ENCODE data around the gene DAPK1.

DAPK1 gene

GRCh38 chr9:87572719-87573118 is 75.1 kb downstream of the DAPK1 start:
- no peak for DNase-seq

GRCh38 chr9:87573841-87574342 is 76.2 kb downstream of the DAPK1 start:
- DNase-seq, result no peak

GRCh38 chr9:87577746-87578145 is 80.1 kb downstream of the DAPK1 start:
- no peak for DNase-seq

GRCh38 chr9:87578625-87579024 is 81.0 kb downstream of the DAPK1 start:
- no peak for DNase-seq

- DNase-seq, result no peak
These were observed 82.3 kb downstream of the DAPK1 start for GRCh38 chr9:87579781-87580541.

GRCh38 chr9:87580941-87581438 is 83.3 kb downstream of the DAPK1 start:
- DNase-seq, result no peak

- DNase-seq, result no peak
These were observed 83.8 kb downstream of the DAPK1 start for GRCh38 chr9:87581513-87581912.

- DNase-seq, result no peak
These were observed 84.4 kb downstream of the DAPK1 start for GRCh38 chr9:87581949-87582637.

- no peak for DNase-seq
These were observed 86.7 kb downstream of the DAPK1 start for GRCh38 chr9:87584326-87584725.

GRCh38 chr9:87585123-87585855 is 87.6 kb downstream of the DAPK1 start:
- DNase-seq, result no peak

- no peak for DNase-seq
These were observed 89.2 kb downstream of the DAPK1 start for GRCh38 chr9:87586731-87587355.

- DNase-seq, result no peak
These were observed 89.7 kb downstream of the DAPK1 start for GRCh38 chr9:87587356-87587745.

- DNase-seq, result no peak
These were observed 90.2 kb downstream of the DAPK1 start for GRCh38 chr9:87587864-87588263.

- DNase-seq, result no peak
These were observed 90.7 kb downstream of the DAPK1 start for GRCh38 chr9:87588339-87588738.

GRCh38 chr9:87590996-87591395 is 93.3 kb downstream of the DAPK1 start:
- no peak for DNase-seq

GRCh38 chr9:87592554-87593358 is 95.1 kb downstream of the DAPK1 start:
- DNase-seq, result no peak

GRCh38 chr9:87593359-87593980 is 95.8 kb downstream of the DAPK1 start:
- DNase-seq, result no peak

- no peak for DNase-seq
These were observed 96.5 kb downstream of the DAPK1 start for GRCh38 chr9:87594194-87594593.

- DNase-seq, result no peak
These were observed 97.0 kb downstream of the DAPK1 start for GRCh38 chr9:87594662-87595061.

- no peak for DNase-seq
These were observed 97.9 kb downstream of the DAPK1 start for GRCh38 chr9:87595610-87596009.

- no peak for DNase-seq
These were observed 99.2 kb downstream of the DAPK1 start for GRCh38 chr9:87596862-87597261.
